HUES6 (cell line): ENCODE data around the gene SEC24A.
"Not testable (repeated sequence)": the region's sequence is repeated elsewhere in the genome, so short reads cannot be mapped to it uniquely, and the experiment has no call there.

Source experiments
- H3K27ac ChIP-seq: 2 replicates; pipeline ENCODE4 v1.7.0; 2013; ENCODE audit warnings: low read depth, mild to moderate bottlenecking, low read length, inconsistent platforms
- H3K27me3 ChIP-seq: 2 replicates; pipeline ENCODE4 v1.6.1; 2013; ENCODE audit warnings: low read length; ENCODE audit not compliant: control insufficient read depth, insufficient read depth
- H3K36me3 ChIP-seq: 2 replicates; pipeline ENCODE4 v1.6.1; 2013; ENCODE audit warnings: low read length; ENCODE audit not compliant: control insufficient read depth, insufficient read depth
- H3K4me1 ChIP-seq: 2 replicates; pipeline ENCODE4 v1.6.1; 2013; ENCODE audit warnings: low read length; ENCODE audit not compliant: control insufficient read depth, insufficient read depth
- H3K4me3 ChIP-seq: 2 replicates; pipeline ENCODE4 v1.5.1; 2013; ENCODE audit warnings: low read depth, low read length
- H3K9ac ChIP-seq: one replicate; pipeline ENCODE4 v1.6.1; 2013; ENCODE audit warnings: mild to moderate bottlenecking, low read length
- H3K9me3 ChIP-seq: 2 replicates; pipeline ENCODE4 v1.6.1; 2013; ENCODE audit warnings: low read depth, low read length; ENCODE audit not compliant: control insufficient read depth, insufficient read depth

The SEC24A gene

GRCh38 chr5:134714120-134714519 is 65.5 kb downstream of the SEC24A start:
- Histone ChIP-seq H3K9me3 (no peaks in the 10 kb centered on the region), H3K36me3 (peaks cover 76% of the 10 kb centered on the region), H3K4me1 (no peaks in the 10 kb centered on the region), H3K27me3 (no peaks in the 10 kb centered on the region), H3K4me3 (no peak overlapping the region), H3K9ac (no peak overlapping the region), H3K27ac (no peak overlapping the region)

GRCh38 chr5:134714541-134714940 is 66.0 kb downstream of the SEC24A start:
- Histone ChIP-seq H3K27me3 (no peaks in the 10 kb centered on the region), H3K36me3 (peaks cover 76% of the 10 kb centered on the region), H3K27ac (no peak overlapping the region), H3K9me3 (no peaks in the 10 kb centered on the region), H3K4me3 (no peak overlapping the region), H3K9ac (no peak overlapping the region), H3K4me1 (no peaks in the 10 kb centered on the region)

GRCh38 chr5:134715466-134715865 is 66.9 kb downstream of the SEC24A start:
- H3K36me3 ChIP-seq = peaks cover 77% of the 10 kb centered on the region
- H3K9ac ChIP-seq, H3K4me3 ChIP-seq: not testable (repeated sequence)

GRCh38 chr5:134724872-134725271 is 76.3 kb downstream of the SEC24A start:
- Histone ChIP-seq H3K4me1 (no peaks in the 10 kb centered on the region), H3K9me3 (no peaks in the 10 kb centered on the region), H3K36me3 (peaks cover 55% of the 10 kb centered on the region), H3K9ac (no peak overlapping the region), H3K27me3 (no peaks in the 10 kb centered on the region), H3K27ac (no peak overlapping the region), H3K4me3 (no peak overlapping the region)

More at GRCh38 chr5:134715466-134715865, 66.9 kb downstream of the SEC24A start:
- H3K9me3 ChIP-seq, H3K27me3 ChIP-seq, H3K27ac ChIP-seq, H3K4me1 ChIP-seq: not testable (repeated sequence)

- H3K4me1 ChIP-seq = no peaks in the 10 kb centered on the region
- no peak overlapping the region for H3K4me3 ChIP-seq
- H3K27me3 ChIP-seq = no peaks in the 10 kb centered on the region
- H3K9me3 ChIP-seq = no peaks in the 10 kb centered on the region
- H3K9ac ChIP-seq = no peak overlapping the region
- H3K27ac ChIP-seq = no peak overlapping the region
- no peaks in the 10 kb centered on the region for H3K36me3 ChIP-seq
These were observed 84.2 kb downstream of the SEC24A start for GRCh38 chr5:134732819-134733218.

GRCh38 chr5:134735243-134735642 is 86.7 kb downstream of the SEC24A start:
- no peak overlapping the region for H3K4me3 ChIP-seq
- no peaks in the 10 kb centered on the region for H3K36me3 ChIP-seq
- no peak overlapping the region for H3K27ac ChIP-seq
- H3K9me3 ChIP-seq = no peaks in the 10 kb centered on the region
- H3K27me3 ChIP-seq = no peaks in the 10 kb centered on the region
- H3K9ac ChIP-seq = no peak overlapping the region
- peaks cover 3% of the 10 kb centered on the region; the same call in 1 of the 2 replicates for H3K4me1 ChIP-seq

- H3K4me1 ChIP-seq = peaks cover 3% of the 10 kb centered on the region; the same call in 1 of the 2 replicates
- no peaks in the 10 kb centered on the region for H3K9me3 ChIP-seq
- H3K4me3 ChIP-seq = no peak overlapping the region
- peaks cover 6% of the 10 kb centered on the region for H3K36me3 ChIP-seq
- no peak overlapping the region for H3K27ac ChIP-seq
- H3K27me3 ChIP-seq = no peaks in the 10 kb centered on the region
- H3K9ac ChIP-seq = no peak overlapping the region
These were observed 87.7 kb downstream of the SEC24A start for GRCh38 chr5:134736173-134736812.

- no peaks in the 10 kb centered on the region for H3K27me3 ChIP-seq
- H3K9ac ChIP-seq = peak within 1 kb of the TSS; percentile 81
- peaks cover 3% of the 10 kb centered on the region; the same call in 1 of the 2 replicates for H3K4me1 ChIP-seq
- peak within 1 kb of the TSS; percentile 91 for H3K4me3 ChIP-seq
- no peaks in the 10 kb centered on the region for H3K9me3 ChIP-seq
- peak within 1 kb of the TSS; percentile 92 for H3K27ac ChIP-seq
- peaks cover 18% of the 10 kb centered on the region for H3K36me3 ChIP-seq
These were observed 89.8 kb downstream of the SEC24A start, which contains the start of gene CAMLG for GRCh38 chr5:134738133-134738962. CAMLG (plus strand) TSS chr5:134738548; CDS start chr5:134738621, 73 bp downstream.

- H3K4me3 ChIP-seq = peak overlapping the region; percentile 91
- peaks cover 26% of the 10 kb centered on the region for H3K36me3 ChIP-seq
- H3K9me3 ChIP-seq = no peaks in the 10 kb centered on the region
- no peak overlapping the region; the same call in 1 of the 2 replicates for H3K27ac ChIP-seq
- peak overlapping the region; percentile 81 for H3K9ac ChIP-seq
- H3K27me3 ChIP-seq = no peaks in the 10 kb centered on the region
- peaks cover 3% of the 10 kb centered on the region; the same call in 1 of the 2 replicates for H3K4me1 ChIP-seq
These were observed 90.5 kb downstream of the SEC24A start for GRCh38 chr5:134738963-134739661.

GRCh38 chr5:134741052-134741451 is 92.5 kb downstream of the SEC24A start:
- no peak overlapping the region for H3K27ac ChIP-seq
- no peaks in the 10 kb centered on the region for H3K27me3 ChIP-seq
- H3K36me3 ChIP-seq = peaks cover 27% of the 10 kb centered on the region
- peaks cover 3% of the 10 kb centered on the region; the same call in 1 of the 2 replicates for H3K4me1 ChIP-seq
- no peak overlapping the region for H3K4me3 ChIP-seq
- H3K9ac ChIP-seq = no peak overlapping the region
- H3K9me3 ChIP-seq = no peaks in the 10 kb centered on the region
